GM23338 (cell line): ENCODE measurements around the gene CCNQ. TPM values are rescaled to one million over a fixed set of nuclear protein-coding genes. Genes with fewer than 3 reads are reported as not detected.

Source experiments
- ATAC-seq: fragments of 200-7000 bp; cut with Tn5 transposase; 3 replicates; pipeline ENCODE4 v1.9.1; 2020
- DNase-seq: peaks from one replicate; pipeline ENCODE4 v3.0.0-alpha.2; 2015; ENCODE audit warnings: low spot score
- H2AFZ ChIP-seq: fragments of 200-600 bp; sonication (generic); 2 replicates; pipeline ENCODE4 v1.8.0; 2016; ENCODE audit warnings: antibody characterized with exemption, mild to moderate bottlenecking, moderate library complexity
- H3F3A ChIP-seq: fragments of 200-600 bp; sonication (generic); replicated peaks from 2 replicates; pipeline ENCODE4 v1.8.0; 2017; ENCODE audit warnings: antibody characterized with exemption, mixed run types, low read depth
- H3K27ac ChIP-seq: fragments of 200-600 bp; sonication (generic); 2 replicates; pipeline ENCODE4 v1.6.1; 2016; ENCODE audit warnings: low read depth
- H3K27me3 ChIP-seq: fragments of 200-600 bp; sonication (generic); 2 replicates; pipeline ENCODE4 v1.8.0; 2016; ENCODE audit warnings: mild to moderate bottlenecking, mixed run types, moderate library complexity; ENCODE audit not compliant: insufficient read depth
- H3K36me3 ChIP-seq: fragments of 200-600 bp; sonication (generic); 2 replicates; pipeline ENCODE4 v1.8.0; 2016; ENCODE audit warnings: mild to moderate bottlenecking; ENCODE audit not compliant: insufficient read depth
- H3K4me1 ChIP-seq: fragments of 200-600 bp; sonication (generic); 2 replicates; pipeline ENCODE4 v1.8.0; 2016; ENCODE audit warnings: mild to moderate bottlenecking, moderate library complexity; ENCODE audit not compliant: insufficient read depth
- H3K4me2 ChIP-seq: fragments of 200-600 bp; sonication (generic); 2 replicates; pipeline ENCODE4 v1.7.1; 2017; ENCODE audit warnings: mixed run types
- H3K4me3 ChIP-seq: fragments of 200-600 bp; sonication (generic); 2 replicates; pipeline ENCODE4 v1.6.1; 2016; ENCODE audit warnings: mixed run types
- H3K79me2 ChIP-seq: fragments of 200-600 bp; sonication (generic); replicated peaks from 2 replicates; pipeline ENCODE4 v1.8.0; 2017; ENCODE audit warnings: mild to moderate bottlenecking; ENCODE audit not compliant: insufficient read depth
- H3K9me2 ChIP-seq: fragments of 200-600 bp; sonication (generic); 2 replicates; pipeline ENCODE4 v1.8.0; 2017; ENCODE audit not compliant: insufficient read depth
- H4K20me1 ChIP-seq: fragments of 200-600 bp; sonication (generic); replicated peaks from 2 replicates; pipeline ENCODE4 v1.8.0; 2017; ENCODE audit warnings: mild to moderate bottlenecking; ENCODE audit not compliant: insufficient read depth
- H3K27ac Mint-ChIP-seq: 2 replicates; pipeline ENCODE4 v1.8.0; 2020; ENCODE audit warnings: inconsistent platforms, mild to moderate bottlenecking, moderate library complexity, mixed read lengths
- H3K27me3 Mint-ChIP-seq: 3 replicates; pipeline ENCODE4 v1.8.0; 2022; ENCODE audit warnings: low read depth, mild to moderate bottlenecking, moderate library complexity, mixed read lengths, inconsistent platforms; ENCODE audit not compliant: insufficient read depth, poor library complexity
- H3K36me3 Mint-ChIP-seq: 3 replicates; pipeline ENCODE4 v1.8.0; 2021; ENCODE audit warnings: low read depth, mild to moderate bottlenecking, inconsistent platforms, moderate library complexity, mixed read lengths
- H3K4me1 Mint-ChIP-seq: 3 replicates; pipeline ENCODE4 v1.8.0; 2020; ENCODE audit warnings: mild to moderate bottlenecking, inconsistent platforms, mixed read lengths
- H3K4me3 Mint-ChIP-seq: 3 replicates; pipeline ENCODE4 v1.8.0; 2021; ENCODE audit warnings: moderate library complexity, mild to moderate bottlenecking, inconsistent platforms, mixed read lengths
- H3K9me3 Mint-ChIP-seq: 3 replicates; pipeline ENCODE4 v1.8.0; 2020; ENCODE audit warnings: moderate library complexity, mild to moderate bottlenecking, inconsistent platforms, mixed read lengths
- CREB1 ChIP-seq: fragments of 250-450 bp; sonication (Bioruptor Pico); IDR thresholded peaks from 2 replicates; pipeline ENCODE4 v1.5.0; 2020; ENCODE audit warnings: low read depth, mild to moderate bottlenecking, moderate library complexity
- ETS1 ChIP-seq: IDR thresholded peaks from 2 replicates; pipeline ENCODE4 v1.6.1; 2016; ENCODE audit warnings: antibody characterized with exemption
- EZH2 ChIP-seq: fragments of 200-600 bp; sonication (generic); IDR thresholded peaks from one replicate; pipeline ENCODE4 v1.8.0; 2017; ENCODE audit warnings: antibody characterized with exemption, mild to moderate bottlenecking, low read depth; ENCODE audit not compliant: unreplicated experiment
- EZH2phosphoT487 ChIP-seq: fragments of 200-600 bp; sonication (generic); IDR thresholded peaks from one replicate; pipeline ENCODE4 v1.8.1; 2018; ENCODE audit warnings: antibody characterized with exemption; ENCODE audit not compliant: unreplicated experiment
- NANOG ChIP-seq: IDR thresholded peaks from 2 replicates; pipeline ENCODE4 v1.6.1; 2016; ENCODE audit warnings: antibody characterized with exemption, borderline replicate concordance
- STAT1 ChIP-seq: IDR thresholded peaks from one replicate; pipeline ENCODE4 v1.6.1; 2016; ENCODE audit warnings: antibody characterized with exemption; ENCODE audit not compliant: unreplicated experiment
- ZNF114 ChIP-seq: fragments of 250-450 bp; sonication (Bioruptor Pico); IDR thresholded peaks from 2 replicates; pipeline ENCODE4 v1.5.0; 2020; ENCODE audit warnings: mild to moderate bottlenecking, moderate library complexity
- ZNF331 ChIP-seq: fragments of 250-450 bp; sonication (Bioruptor Pico); IDR thresholded peaks from 2 replicates; pipeline ENCODE4 v1.5.0; 2020; ENCODE audit warnings: low read depth, mild to moderate bottlenecking, moderate library complexity
- ZNF462 ChIP-seq: fragments of 250-450 bp; sonication (Bioruptor Pico); IDR thresholded peaks from 2 replicates; pipeline ENCODE4 v1.5.0; 2020; ENCODE audit warnings: mild to moderate bottlenecking, moderate library complexity
- polyA plus RNA-seq: library from polyadenylated mRNA; unstranded; fragments of >200 nt; fragmentation: Nextera tagmentation; extraction: Ambion mirVana; gene quantifications from 2 replicates; pipeline ENCODE4 v1.2.1, GENCODE V29; 2016
- total RNA-seq: library from RNA; depleted of rRNA; stranded (reverse); fragments of >200 nt; shearing (Covaris generic); gene quantifications from 2 replicates; pipeline ENCODE4 v1.2.3, GENCODE V29; 2014

Gene CCNQ
- total and polyA plus RNA-seq, 2 experiments from 2014 or later: 19.4 to 30.2 TPM

GRCh38 chrX:153612413-153612812 lies 13.5 kb upstream of the CCNQ start:
- no peak overlapping the region for H3K27ac Mint-ChIP-seq
- H3K27me3 ChIP-seq: peaks cover 18% of the 10 kb centered on the region
- H3K27me3 Mint-ChIP-seq: peaks cover 8% of the 10 kb centered on the region

DNA sequence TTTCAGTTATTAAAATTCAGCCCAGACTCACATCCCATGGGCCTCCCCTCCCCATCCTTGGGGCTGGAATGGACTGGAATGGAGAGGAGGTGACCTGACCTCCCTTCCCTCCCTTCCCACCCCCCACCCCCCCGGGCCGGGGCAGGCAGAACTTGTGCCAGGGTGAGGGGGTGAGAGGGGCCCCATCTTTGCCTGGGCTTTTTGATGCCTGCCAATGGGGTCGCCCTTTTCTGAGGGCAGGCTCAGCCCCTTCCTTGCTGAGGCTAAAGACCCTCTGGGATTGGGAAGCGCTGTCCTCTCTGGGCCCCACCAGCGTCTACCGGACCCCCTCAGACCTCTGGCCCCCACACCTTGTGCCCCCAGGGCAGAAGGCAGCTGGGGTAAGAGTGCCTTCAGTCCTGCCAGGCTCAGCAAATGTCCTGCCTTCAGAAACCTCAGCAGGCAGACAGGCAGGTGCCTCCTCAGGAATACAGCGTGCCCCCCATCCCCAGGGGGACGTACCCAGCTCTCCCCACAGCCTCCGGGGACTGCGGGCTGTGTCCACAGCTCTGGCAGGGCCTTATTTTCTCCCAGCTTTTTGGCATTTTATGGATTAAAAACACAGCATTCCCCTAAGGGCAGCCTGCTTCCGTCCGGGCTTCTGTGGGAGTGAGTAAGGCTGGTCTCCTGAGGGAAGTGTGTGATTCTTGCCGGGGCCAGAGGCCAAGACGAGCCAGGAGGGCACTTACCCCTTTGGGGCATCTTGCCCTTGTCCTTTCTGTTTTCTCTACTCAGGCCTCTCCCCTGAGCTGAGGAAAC lies 12.6 kb upstream of the CCNQ start:
- H3K79me2 ChIP-seq: no peaks in the 10 kb centered on the region
- Mint-ChIP-seq H3K9me3 (no peaks in the 10 kb centered on the region), H3K36me3 (no peaks in the 10 kb centered on the region), H3K27ac (no peak overlapping the region), H3K4me3 (no peak overlapping the region; the same call in 2 of the 3 replicates), H3K27me3 (peaks cover 8% of the 10 kb centered on the region), H3K4me1 (no peaks in the 10 kb centered on the region)
- peaks cover 18% of the 10 kb centered on the region for H3K27me3 ChIP-seq
- no peaks in the 10 kb centered on the region for H3K9me2 ChIP-seq
- H3K4me3 ChIP-seq: no peak overlapping the region
- H3F3A ChIP-seq: no peaks in the 10 kb centered on the region
- H2AFZ ChIP-seq: no peak overlapping the region
- no peaks in the 10 kb centered on the region for H3K36me3 ChIP-seq
- H3K27ac ChIP-seq: no peak overlapping the region
- H3K4me1 ChIP-seq: no peaks in the 10 kb centered on the region
- no peak for TF ChIP-seq ZNF331 (CRISPR knock-in tag)
- H3K4me2 ChIP-seq: no peak overlapping the region
- no peak for ATAC-seq
- H4K20me1 ChIP-seq: no peaks in the 10 kb centered on the region
- DNase-seq: no peak

More at GRCh38 chrX:153612413-153612812, 13.5 kb upstream of the CCNQ start:
- Histone ChIP-seq H3K4me3 (no peak overlapping the region), H3K36me3 (no peaks in the 10 kb centered on the region), H4K20me1 (no peaks in the 10 kb centered on the region), H3K79me2 (no peaks in the 10 kb centered on the region), H3K4me1 (no peaks in the 10 kb centered on the region), H2AFZ (no peak overlapping the region), H3K27ac (no peak overlapping the region), H3K4me2 (no peak overlapping the region), H3F3A (no peaks in the 10 kb centered on the region), H3K9me2 (no peaks in the 10 kb centered on the region)
- no peaks in the 10 kb centered on the region for H3K9me3 Mint-ChIP-seq
- H3K4me1 Mint-ChIP-seq: no peaks in the 10 kb centered on the region
- no peak for TF ChIP-seq CREB1 (CRISPR knock-in tag)
- TF ChIP-seq STAT1: no peak
- no peak for TF ChIP-seq ZNF331 (CRISPR knock-in tag)
- TF ChIP-seq EZH2: no peak
- TF ChIP-seq NANOG: no peak
- no peak for DNase-seq
- no peaks in the 10 kb centered on the region for H3K36me3 Mint-ChIP-seq
- H3K4me3 Mint-ChIP-seq: no peak overlapping the region
- ATAC-seq: no peak

DNA sequence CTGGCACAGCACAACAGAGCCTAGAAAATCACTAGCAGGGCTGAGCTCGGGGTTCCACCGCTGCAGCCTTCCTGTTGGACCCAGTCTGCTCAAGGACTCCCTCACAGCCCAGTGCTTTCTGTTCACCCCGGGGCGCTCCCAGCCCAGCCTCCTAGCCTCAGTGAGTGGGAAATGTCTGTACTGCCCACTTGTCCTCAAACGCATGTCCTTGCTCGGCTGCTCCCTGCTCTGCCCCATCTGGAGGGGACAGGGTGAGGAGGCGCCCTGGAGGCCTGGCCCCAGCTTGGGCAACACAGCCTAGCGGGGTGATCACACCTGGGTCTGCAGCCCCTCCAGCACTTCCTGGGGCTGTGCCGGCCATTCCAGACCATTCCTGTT lies 11.9 kb upstream of the CCNQ start:
- H3K36me3 Mint-ChIP-seq: no peaks in the 10 kb centered on the region
- no peaks in the 10 kb centered on the region for H3F3A ChIP-seq
- H3K27me3 ChIP-seq: peaks cover 18% of the 10 kb centered on the region
- TF ChIP-seq EZH2phosphoT487 (no peak), NANOG (no peak), STAT1 (no peak), ZNF462 (CRISPR knock-in tag) (no peak), ZNF114 (no peak), ETS1 (no peak)
- DNase-seq (peak; percentile 2), ATAC-seq (peak; percentile 17)
- H3K27ac ChIP-seq: no peak overlapping the region
- H3K9me2 ChIP-seq: no peaks in the 10 kb centered on the region
- peak overlapping the region; percentile 66; the same call in 2 of the 3 replicates for H3K4me3 Mint-ChIP-seq
- H3K4me1 ChIP-seq: no peaks in the 10 kb centered on the region
- peak overlapping the region; percentile 74; the same call in 1 of the 2 replicates for H2AFZ ChIP-seq
- no peak overlapping the region for H3K27ac Mint-ChIP-seq
- no peaks in the 10 kb centered on the region for H3K9me3 Mint-ChIP-seq
- H3K4me1 Mint-ChIP-seq: no peaks in the 10 kb centered on the region
- H3K4me2 ChIP-seq: peak overlapping the region; percentile 73; the same call in 1 of the 2 replicates
- H3K36me3 ChIP-seq: no peaks in the 10 kb centered on the region
- H3K79me2 ChIP-seq: no peaks in the 10 kb centered on the region
- H3K27me3 Mint-ChIP-seq: peaks cover 8% of the 10 kb centered on the region
- H4K20me1 ChIP-seq: no peaks in the 10 kb centered on the region
- H3K4me3 ChIP-seq: peak overlapping the region; percentile 51; the same call in 1 of the 2 replicates
